Measurements from ENCODE around the gene SSNA1. TPM values are rescaled to one million over a fixed set of nuclear protein-coding genes. Genes with fewer than 3 reads are reported as not detected.

SSNA1 gene
- polyA plus RNA-seq, 1 donor from 2014 or later, result 170 TPM

GRCh38 chr9:137230705-137231371 lies 42.4 kb downstream of the SSNA1 start, which contains the start of gene SLC34A3:
TSS of gene SLC34A3 (plus strand) at chr9:137230901. CDS start at chr9:137231703, 802 bp downstream.
- no peaks in the 10 kb centered on the region for H3K79me2 ChIP-seq (replicated peaks; ENCODE audit: insufficient read depth, low read length)
- no peak for TF ChIP-seq TAF1 (IDR thresholded peaks at IDR 0.05; ENCODE audit: low read depth)
- no peak for TF ChIP-seq EP300 (conservative IDR thresholded peaks at IDR 0.05; ENCODE audit: poor library complexity, severe bottlenecking)
- no peak for TF ChIP-seq POLR2AphosphoS5 (IDR thresholded peaks at IDR 0.05)
- TF ChIP-seq SMC3 (conservative IDR thresholded peaks at IDR 0.05; ENCODE audit: poor library complexity), result no peak
- no peak for TF ChIP-seq EZH2 (IDR thresholded peaks at IDR 0.05; ENCODE audit: borderline replicate concordance, insufficient read depth, low read length, poor library complexity, severe bottlenecking)
- no peak for TF ChIP-seq REST (IDR thresholded peaks at IDR 0.05; ENCODE audit: borderline replicate concordance)
- TF ChIP-seq MXI1 (conservative IDR thresholded peaks at IDR 0.05; ENCODE audit: poor library complexity, severe bottlenecking), result no peak
- no peak for TF ChIP-seq RAD21 (conservative IDR thresholded peaks at IDR 0.05)
- TF ChIP-seq CTCF (IDR thresholded peaks at IDR 0.05; ENCODE audit: poor library complexity, severe bottlenecking), result no peak

GRCh38 chr9:137231372-137232039 lies 43.0 kb downstream of the SSNA1 start:
- Histone ChIP-seq H3K36me3 (ENCODE audit: insufficient read depth, low read length) (no peaks in the 10 kb centered on the region), H3K9me3 (ENCODE audit: low read length) (no peaks in the 10 kb centered on the region), H3K4me2 (ENCODE audit: low read length) (no peak overlapping the region), H4K20me1 (ENCODE audit: insufficient read depth) (no peaks in the 10 kb centered on the region), H3K4me3 (ENCODE audit: low read length) (no peak overlapping the region), H3K27me3 (ENCODE audit: insufficient read depth, low read depth, low read length) (no peaks in the 10 kb centered on the region), H3K9ac (ENCODE audit: low read length) (no peak overlapping the region), H3K27ac (ENCODE audit: low read length) (no peak overlapping the region), H3F3A (ENCODE audit: insufficient read depth, low read length, poor library complexity, severe bottlenecking) (no peaks in the 10 kb centered on the region), H3K9me2 (ENCODE audit: insufficient read depth, low read length) (no peaks in the 10 kb centered on the region), H2AFZ (ENCODE audit: low read depth, low read length) (no peak overlapping the region), H3K79me2 (replicated peaks; ENCODE audit: insufficient read depth, low read length) (no peaks in the 10 kb centered on the region)
- TF ChIP-seq EP300 (conservative IDR thresholded peaks at IDR 0.05; ENCODE audit: poor library complexity, severe bottlenecking), result no peak
- no peak for TF ChIP-seq POLR2AphosphoS5 (IDR thresholded peaks at IDR 0.05)
- no peak for TF ChIP-seq MXI1 (conservative IDR thresholded peaks at IDR 0.05; ENCODE audit: poor library complexity, severe bottlenecking)
- TF ChIP-seq SMC3 (conservative IDR thresholded peaks at IDR 0.05; ENCODE audit: poor library complexity), result no peak
- no peak for TF ChIP-seq RAD21 (conservative IDR thresholded peaks at IDR 0.05)
- TF ChIP-seq EZH2 (IDR thresholded peaks at IDR 0.05; ENCODE audit: borderline replicate concordance, insufficient read depth, low read length, poor library complexity, severe bottlenecking), result no peak
- TF ChIP-seq TAF1 (IDR thresholded peaks at IDR 0.05; ENCODE audit: low read depth), result no peak
- TF ChIP-seq REST (IDR thresholded peaks at IDR 0.05; ENCODE audit: borderline replicate concordance), result no peak
- TF ChIP-seq CTCF (IDR thresholded peaks at IDR 0.05; ENCODE audit: poor library complexity, severe bottlenecking), result no peak

More at GRCh38 chr9:137230705-137231371, 42.4 kb downstream of the SSNA1 start, which contains the start of gene SLC34A3:
- H3K9ac ChIP-seq (ENCODE audit: low read length), result no peak within 1 kb of the TSS
- no peaks in the 10 kb centered on the region for H3K9me3 ChIP-seq (ENCODE audit: low read length)
- no peaks in the 10 kb centered on the region for H4K20me1 ChIP-seq (ENCODE audit: insufficient read depth)
- no peak within 1 kb of the TSS for H3K4me3 ChIP-seq (ENCODE audit: low read length)
- H3K27ac ChIP-seq (ENCODE audit: low read length), result no peak within 1 kb of the TSS
- H3K4me2 ChIP-seq (ENCODE audit: low read length), result no peak within 1 kb of the TSS
- H3F3A ChIP-seq (ENCODE audit: insufficient read depth, low read length, poor library complexity, severe bottlenecking), result no peaks in the 10 kb centered on the region
- no peaks in the 10 kb centered on the region for H3K9me2 ChIP-seq (ENCODE audit: insufficient read depth, low read length)
- no peaks in the 10 kb centered on the region for H3K36me3 ChIP-seq (ENCODE audit: insufficient read depth, low read length)
- H2AFZ ChIP-seq (ENCODE audit: low read depth, low read length), result no peak within 1 kb of the TSS
- no peaks in the 10 kb centered on the region for H3K27me3 ChIP-seq (ENCODE audit: insufficient read depth, low read depth, low read length)

All from neural cell (in vitro differentiated cells).